Urothelium cell line (cell line): Measurements from ENCODE around the gene MTCL1.
A peak's percentile ranks its signal among the peaks of the same experiment; 100 is the strongest.

Source experiments
- DNase-seq: peaks from one replicate; pipeline ENCODE4 v3.0.0; 2011; ENCODE audit warnings: low spot score, mixed read lengths
- FAIRE-seq: peaks from 2 replicates; lab custom pipeline; 2011; peaks lifted over from hg19 to GRCh38; lab: Jason Lieb, UNC

MTCL1 gene

GRCh38 chr18:8766559-8767293 is 61.4 kb downstream of the MTCL1 start:
- no peak for DNase-seq
- no peak for FAIRE-seq

DNA sequence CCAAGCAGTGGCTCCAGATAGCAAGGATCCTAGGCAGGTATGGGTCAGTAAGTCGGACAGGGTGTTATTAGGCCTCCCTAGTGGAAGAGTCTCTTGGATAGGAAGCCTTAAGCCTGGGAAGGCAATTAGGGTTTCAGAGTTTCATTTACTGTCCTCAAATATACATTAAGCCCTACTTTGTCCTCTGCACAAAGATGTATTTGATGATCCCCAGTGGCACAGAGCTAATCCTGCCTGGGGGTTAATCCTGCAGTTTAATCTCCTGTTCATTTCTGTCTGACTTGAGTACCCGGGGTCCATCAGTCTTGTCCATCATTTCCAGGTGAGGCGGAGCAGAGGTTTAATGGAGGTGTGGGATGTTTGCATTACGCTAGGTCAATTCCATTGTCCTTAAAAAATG is 62.0 kb downstream of the MTCL1 start:
- DNase-seq, result no peak
- FAIRE-seq, result no peak

GRCh38 chr18:8769509-8770095 is 64.2 kb downstream of the MTCL1 start:
- FAIRE-seq, result no peak
- DNase-seq, result no peak

- FAIRE-seq (no peak), DNase-seq (no peak)
These were observed 65.3 kb downstream of the MTCL1 start for GRCh38 chr18:8770657-8771056.

- DNase-seq (no peak), FAIRE-seq (peak; percentile 46)
These were observed 66.6 kb downstream of the MTCL1 start for GRCh38 chr18:8771930-8772329.

GRCh38 chr18:8773980-8774379 is 68.6 kb downstream of the MTCL1 start:
- no peak for DNase-seq

GRCh38 chr18:8776013-8776943 is 70.9 kb downstream of the MTCL1 start:
- FAIRE-seq (no peak), DNase-seq (no peak)

More at GRCh38 chr18:8773980-8774379, 68.6 kb downstream of the MTCL1 start:
- FAIRE-seq, result no peak

DNA sequence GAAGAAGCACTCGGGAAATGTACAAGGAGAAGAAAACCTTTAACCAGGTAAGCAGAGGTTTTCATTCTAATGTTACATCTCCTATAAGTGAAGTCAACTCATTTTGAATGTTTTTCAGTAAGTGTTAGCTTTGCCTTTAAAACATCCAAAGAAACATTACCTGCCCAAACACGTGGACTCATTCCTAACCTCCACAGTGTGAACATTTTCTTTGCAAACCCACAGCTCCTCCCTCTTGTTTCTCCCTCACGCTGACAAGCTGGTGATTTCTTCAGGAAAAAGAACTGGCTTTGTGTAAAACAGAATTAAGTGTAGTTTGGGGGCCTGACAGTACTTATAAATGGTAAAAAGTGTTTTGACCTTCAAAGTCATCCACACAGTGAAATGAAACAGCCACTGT is 72.5 kb downstream of the MTCL1 start:
- FAIRE-seq (no peak), DNase-seq (no peak)

DNA sequence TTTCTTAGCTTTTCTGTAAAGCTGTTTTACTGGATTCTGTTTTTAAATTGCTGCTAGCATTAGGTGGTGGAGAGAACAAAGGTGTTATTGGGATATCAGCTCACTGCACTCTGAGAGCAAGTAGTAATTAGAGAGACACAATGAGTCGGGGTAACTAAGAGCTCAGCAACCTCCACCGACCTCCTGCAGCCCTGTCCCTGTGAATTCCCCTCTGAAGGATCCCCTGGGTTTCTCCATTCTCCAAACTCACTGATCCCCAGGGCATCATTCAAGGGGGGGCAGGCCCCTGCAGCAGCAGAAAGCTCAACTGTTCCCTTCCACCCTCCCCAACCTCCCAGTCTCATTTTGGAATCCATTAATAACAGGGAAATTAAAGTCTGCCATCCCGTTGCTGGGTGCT is 73.0 kb downstream of the MTCL1 start:
- DNase-seq (no peak), FAIRE-seq (no peak)

- no peak for FAIRE-seq
- no peak for DNase-seq
These were observed 73.5 kb downstream of the MTCL1 start for GRCh38 chr18:8778824-8779223.

DNA sequence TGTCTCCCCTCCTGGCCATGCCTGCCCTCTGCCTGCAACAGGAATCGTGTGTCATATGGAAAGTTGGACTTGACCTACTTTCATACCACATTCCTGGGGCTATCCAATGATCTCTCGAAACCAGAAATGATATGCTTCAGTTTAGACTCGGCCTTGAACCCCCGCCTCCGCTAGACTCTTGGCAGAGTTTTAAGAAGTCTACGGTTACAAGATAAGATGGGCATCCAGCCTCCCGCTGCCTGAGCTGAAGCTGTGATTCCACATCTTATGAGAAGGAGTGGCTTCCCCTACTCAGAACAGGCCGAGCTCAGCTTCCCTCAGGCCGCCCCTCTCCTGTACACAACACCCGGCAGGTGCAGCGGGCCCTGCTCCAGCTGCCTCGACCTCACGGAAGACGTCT is 73.9 kb downstream of the MTCL1 start:
- FAIRE-seq (no peak), DNase-seq (no peak)

DNA sequence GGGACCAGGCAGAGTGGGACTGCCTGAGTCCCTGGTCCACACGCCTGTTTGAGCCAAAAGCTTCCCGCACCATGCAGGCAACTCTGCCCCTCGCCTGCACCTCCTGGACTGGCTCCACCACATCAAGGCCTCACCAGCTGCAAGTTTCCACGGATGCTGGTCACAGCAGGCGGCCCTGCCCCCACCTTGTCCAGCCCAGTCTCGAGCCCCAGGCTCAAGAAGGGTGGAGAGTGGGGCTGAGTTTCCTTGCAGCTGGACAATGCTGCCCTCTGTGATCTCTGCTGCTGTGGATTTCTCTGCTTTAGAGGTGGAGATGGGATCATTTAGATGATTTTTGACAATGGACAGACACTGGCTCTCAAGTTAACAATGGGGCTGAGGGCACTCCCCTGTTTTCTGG is 74.9 kb downstream of the MTCL1 start:
- no peak for DNase-seq
- FAIRE-seq, result no peak

GRCh38 chr18:8781671-8782070 is 76.3 kb downstream of the MTCL1 start:
- DNase-seq (no peak), FAIRE-seq (peak; percentile 40)

DNA sequence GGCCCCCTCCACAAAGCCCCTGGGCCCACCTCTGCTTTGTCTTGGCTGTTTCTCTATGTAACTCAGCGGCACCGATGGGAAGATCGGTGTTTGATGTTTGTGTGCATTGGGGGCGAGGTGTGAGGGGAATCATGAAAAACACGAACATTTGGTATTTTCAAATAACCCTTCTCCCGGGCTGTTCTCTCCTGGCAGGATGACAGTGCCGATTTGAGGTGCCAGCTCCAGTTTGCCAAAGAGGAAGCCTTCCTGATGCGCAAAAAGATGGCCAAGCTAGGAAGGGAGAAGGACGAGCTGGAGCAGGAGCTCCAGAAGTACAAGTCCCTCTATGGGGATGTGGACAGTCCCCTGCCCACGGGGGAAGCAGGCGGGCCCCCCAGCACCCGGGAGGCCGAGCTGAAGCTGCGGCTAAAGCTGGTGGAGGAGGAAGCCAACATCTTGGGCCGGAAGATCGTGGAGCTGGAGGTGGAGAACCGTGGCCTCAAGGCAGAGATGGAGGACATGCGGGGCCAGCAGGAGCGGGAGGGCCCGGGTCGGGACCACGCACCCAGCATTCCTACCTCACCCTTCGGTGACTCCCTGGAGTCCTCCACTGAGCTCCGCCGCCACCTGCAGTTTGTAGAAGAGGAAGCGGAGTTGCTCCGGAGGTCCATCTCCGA is 78.1 kb downstream of the MTCL1 start:
- no peak for FAIRE-seq
- DNase-seq, result no peak

- FAIRE-seq, result peak; percentile 32
- DNase-seq, result no peak
These were observed 78.7 kb downstream of the MTCL1 start for GRCh38 chr18:8783994-8784530.

DNA sequence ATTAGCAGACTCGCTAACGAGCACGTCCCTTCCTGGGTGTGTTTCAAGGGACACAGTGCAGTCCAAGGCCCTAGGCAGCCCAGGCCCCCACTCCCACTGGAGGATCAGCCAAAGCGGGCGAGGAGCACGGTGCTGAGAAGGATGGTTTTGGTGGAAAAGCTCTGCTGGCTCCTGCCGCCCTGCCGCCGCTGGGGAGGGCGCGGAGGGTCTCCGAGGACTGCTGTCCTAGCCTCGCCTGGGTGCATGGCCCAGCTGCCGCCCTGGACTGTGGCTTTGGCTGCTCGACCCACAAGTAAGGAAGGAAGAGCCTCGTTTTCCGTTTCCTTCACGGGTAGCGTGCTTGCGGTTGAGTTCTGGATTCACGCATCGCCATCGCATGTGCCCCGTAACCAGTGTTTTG is 79.9 kb downstream of the MTCL1 start:
- FAIRE-seq, result no peak
- no peak for DNase-seq

GRCh38 chr18:8785855-8786482 is 80.6 kb downstream of the MTCL1 start:
- FAIRE-seq, result peak; percentile 9
- DNase-seq, result no peak

- DNase-seq, result no peak
- FAIRE-seq, result peak; percentile 63
These were observed 81.4 kb downstream of the MTCL1 start for GRCh38 chr18:8786483-8787370.

DNA sequence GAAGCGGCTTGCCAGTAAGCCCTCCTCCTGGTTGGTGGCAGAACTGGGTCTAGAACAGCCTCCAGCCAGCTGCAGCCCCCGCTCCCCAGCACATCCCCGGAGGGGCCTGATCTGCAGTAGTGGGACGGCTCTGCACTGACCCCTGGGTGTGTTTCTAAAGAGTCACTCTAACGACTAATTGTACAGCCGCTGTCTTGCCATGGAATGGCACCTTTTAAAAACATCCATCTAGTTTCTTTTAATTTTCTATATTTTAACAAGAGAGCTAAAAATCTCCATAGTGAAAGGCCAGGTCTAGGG is 82.0 kb downstream of the MTCL1 start:
- no peak for DNase-seq
- FAIRE-seq, result no peak

DNA sequence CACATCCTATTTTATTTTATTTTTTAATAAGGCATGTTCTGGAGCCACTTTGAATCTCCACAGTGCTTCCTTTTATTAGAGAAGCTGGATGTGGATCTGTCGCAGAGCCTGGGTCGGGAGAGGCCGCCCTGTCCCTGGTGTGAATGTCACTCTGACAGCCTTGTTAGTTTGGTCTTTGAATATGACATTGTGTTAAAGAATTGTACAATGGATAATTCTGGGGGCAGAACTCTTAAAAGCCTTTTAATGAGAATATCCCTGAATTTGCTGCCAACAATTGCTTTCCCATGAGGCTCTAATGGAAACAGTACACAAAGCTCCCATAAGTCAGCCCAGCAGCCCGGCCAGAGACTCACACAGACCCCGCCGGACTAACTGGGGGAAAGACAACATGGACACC is 82.4 kb downstream of the MTCL1 start:
- no peak for FAIRE-seq

More for the DNA sequence above, 82.4 kb downstream of the MTCL1 start:
- no peak for DNase-seq
